ENCODE measurements around the gene PINLYP. TPM values are rescaled to one million over a fixed set of nuclear protein-coding genes. Genes with fewer than 3 reads are reported as not detected.

PINLYP gene
- total and polyA plus RNA-seq, 7 donors: 1.4 to 21.0 (median 10.8) TPM

- Histone ChIP-seq H3K36me3 (peaks cover 0 to 22% (median 6%) of the 10 kb centered on the region in 4 donors), H3K27me3 (no peaks in the 10 kb centered on the region), H3K4me3 (no peak overlapping the region), H3K27ac (peak overlapping the region in 3 of 4 donors; percentile 56 to 79 (median 74)), H3K4me1 (peaks cover 0 to 41% (median 21%) of the 10 kb centered on the region in 4 donors), H3K9me3 (no peaks in the 10 kb centered on the region)
- 89 to 92% methylated on average over 10 of the region's 10 CpGs for WGBS, 2 donors
- TF ChIP-seq POLR2A (IDR thresholded peaks at IDR 0.05) (no peak), EP300 (IDR thresholded peaks at IDR 0.05) (no peak), POLR2AphosphoS5 (IDR thresholded peaks at IDR 0.05) (no peak), CTCF (IDR thresholded peaks at IDR 0.05) (no peak)
- intact Hi-C loops (cut with DNase I): no loop called here
- no peak for DNase-seq
Observed at GRCh38 chr19:43563816-43564457, 11.7 kb upstream of the PINLYP start.

- peaks cover 0 to 18% (median 4%) of the 10 kb centered on the region in 4 donors for H3K36me3 ChIP-seq
- 60 to 83% methylated on average over 9 of the region's 9 CpGs for WGBS, 2 donors
- no peaks in the 10 kb centered on the region for H3K27me3 ChIP-seq
- TF ChIP-seq POLR2AphosphoS5 (IDR thresholded peaks at IDR 0.05) (no peak), EP300 (IDR thresholded peaks at IDR 0.05) (no peak), CTCF (IDR thresholded peaks at IDR 0.05) (no peak), POLR2A (IDR thresholded peaks at IDR 0.05) (no peak)
- peak overlapping the region in 1 of 4 donors; percentile 18 for H3K27ac ChIP-seq
- H3K4me1 ChIP-seq: peaks cover 0 to 41% (median 21%) of the 10 kb centered on the region in 4 donors
- H3K9me3 ChIP-seq: no peaks in the 10 kb centered on the region
- no peak overlapping the region for H3K4me3 ChIP-seq
- DNase-seq: no peak
- intact Hi-C loops (cut with DNase I): no loop called here
Observed at GRCh38 chr19:43564800-43565199, 10.8 kb upstream of the PINLYP start.

- H3K9me3 ChIP-seq: no peaks in the 10 kb centered on the region
- no peak overlapping the region for H3K27ac ChIP-seq
- TF ChIP-seq EP300 (IDR thresholded peaks at IDR 0.05): no peak
- no peak for TF ChIP-seq CTCF (IDR thresholded peaks at IDR 0.05)
- TF ChIP-seq POLR2AphosphoS5 (IDR thresholded peaks at IDR 0.05): no peak
- no peak for TF ChIP-seq POLR2A (IDR thresholded peaks at IDR 0.05)
- no peak overlapping the region for H3K4me3 ChIP-seq
- DNase-seq: no peak
- intact Hi-C loops (cut with DNase I): loop anchor here (5.0 kb wide), 1 partner anchor 32 kb away; no protein-coding TSS in a partner anchor
- WGBS, 2 donors: 68 to 82% methylated on average over 5 of the region's 5 CpGs
- peaks cover 0 to 22% (median 12%) of the 10 kb centered on the region in 4 donors for H3K4me1 ChIP-seq
- peaks cover 0 to 9% (median 0%) of the 10 kb centered on the region in 4 donors for H3K36me3 ChIP-seq
- no peaks in the 10 kb centered on the region for H3K27me3 ChIP-seq
Observed at GRCh38 chr19:43569657-43570056, 5.9 kb upstream of the PINLYP start.

GRCh38 chr19:43570174-43570791 is 5.3 kb upstream of the PINLYP start:
- H3K36me3 ChIP-seq: peaks cover 0 to 9% (median 0%) of the 10 kb centered on the region in 4 donors
- peaks cover 0 to 19% (median 14%) of the 10 kb centered on the region in 4 donors for H3K4me1 ChIP-seq
- no peaks in the 10 kb centered on the region for H3K27me3 ChIP-seq
- no peak for TF ChIP-seq POLR2A (IDR thresholded peaks at IDR 0.05)
- no peak for TF ChIP-seq CTCF (IDR thresholded peaks at IDR 0.05)
- TF ChIP-seq POLR2AphosphoS5 (IDR thresholded peaks at IDR 0.05): no peak
- WGBS, 2 donors: 84 to 87% methylated on average over 5 of the region's 5 CpGs
- intact Hi-C loops (cut with DNase I): loop anchor here (5.0 kb wide), 1 partner anchor 33 kb away; no protein-coding TSS in a partner anchor
- no peak overlapping the region for H3K4me3 ChIP-seq
- no peak overlapping the region for H3K27ac ChIP-seq
- no peak for DNase-seq
- H3K9me3 ChIP-seq: no peaks in the 10 kb centered on the region
